H9 (cell line): ENCODE data around the gene EHD4. TPM values are rescaled to one million over a fixed set of nuclear protein-coding genes. Genes with fewer than 3 reads are reported as not detected.

Experiments used
- DNase-seq: peaks from one replicate; pipeline ENCODE4 v3.0.0-alpha.2; 2017
- H2AFZ ChIP-seq: one replicate; pipeline ENCODE4 v1.6.1; 2013; ENCODE audit warnings: mild to moderate bottlenecking, low read length, control low read depth, moderate library complexity
- H2AK5ac ChIP-seq: 2 replicates; pipeline ENCODE4 v1.6.1; 2013; ENCODE audit warnings: low read length, control low read depth, mixed read lengths; ENCODE audit not compliant: insufficient read length
- H2BK120ac ChIP-seq: one replicate; pipeline ENCODE4 v1.6.1; 2013; ENCODE audit warnings: low read depth, mild to moderate bottlenecking, low read length, control low read depth, inconsistent platforms; ENCODE audit not compliant: poor library complexity, severe bottlenecking
- H2BK12ac ChIP-seq: 2 replicates; pipeline ENCODE4 v1.6.1; 2013; ENCODE audit warnings: low read length, control low read depth, mixed read lengths, low read depth; ENCODE audit not compliant: insufficient read length
- H2BK15ac ChIP-seq: 2 replicates; pipeline ENCODE4 v1.6.1; 2013; ENCODE audit warnings: low read depth, low read length, control low read depth
- H2BK20ac ChIP-seq: one replicate; pipeline ENCODE4 v1.6.1; 2013; ENCODE audit warnings: low read depth, mild to moderate bottlenecking, low read length, control low read depth, inconsistent platforms; ENCODE audit not compliant: poor library complexity, severe bottlenecking
- H2BK5ac ChIP-seq: 2 replicates; pipeline ENCODE4 v1.6.1; 2013; ENCODE audit warnings: low read length, control low read depth, mixed read lengths; ENCODE audit not compliant: insufficient read length
- H3K14ac ChIP-seq: 2 replicates; pipeline ENCODE4 v1.6.1; 2013; ENCODE audit warnings: low read length, control low read depth; ENCODE audit not compliant: insufficient read depth
- H3K18ac ChIP-seq: 2 replicates; pipeline ENCODE4 v1.6.1; 2013; ENCODE audit warnings: low read depth, mild to moderate bottlenecking, mixed read lengths, low read length, control low read depth; ENCODE audit not compliant: insufficient read length
- H3K23ac ChIP-seq: 2 replicates; pipeline ENCODE4 v1.6.1; 2013; ENCODE audit warnings: low read length, control low read depth, mixed read lengths, low read depth; ENCODE audit not compliant: insufficient read length
- H3K23me2 ChIP-seq: 2 replicates; pipeline ENCODE4 v1.6.1; 2013; ENCODE audit warnings: low read depth, mild to moderate bottlenecking, mixed read lengths, low read length, control low read depth; ENCODE audit not compliant: insufficient read length, poor library complexity, severe bottlenecking
- H3K27ac ChIP-seq: 2 replicates; pipeline ENCODE4 v1.5.1; 2013; ENCODE audit warnings: low read length, control low read depth, mixed read lengths, low read depth; ENCODE audit not compliant: insufficient read length
- H3K27me3 ChIP-seq: 2 replicates; pipeline ENCODE4 v1.6.1; 2013; ENCODE audit warnings: low read length, control low read depth, inconsistent platforms; ENCODE audit not compliant: insufficient read depth
- H3K4ac ChIP-seq: 2 replicates; pipeline ENCODE4 v1.6.1; 2013; ENCODE audit warnings: low read depth, mild to moderate bottlenecking, control low read depth, inconsistent platforms, low read length, moderate library complexity
- H3K4me1 ChIP-seq: 2 replicates; pipeline ENCODE4 v1.6.1; 2013; ENCODE audit warnings: low read length, control low read depth, inconsistent platforms; ENCODE audit not compliant: insufficient read depth
- H3K4me2 ChIP-seq: 2 replicates; pipeline ENCODE4 v1.6.1; 2013; ENCODE audit warnings: low read length, control low read depth, mixed read lengths; ENCODE audit not compliant: insufficient read length, insufficient read depth
- H3K56ac ChIP-seq: 2 replicates; pipeline ENCODE4 v1.6.1; 2013; ENCODE audit warnings: low read depth, mild to moderate bottlenecking, mixed read lengths, low read length, control low read depth; ENCODE audit not compliant: insufficient read length
- H3K79me1 ChIP-seq: 2 replicates; pipeline ENCODE4 v1.6.1; 2013; ENCODE audit warnings: low read depth, mild to moderate bottlenecking, moderate library complexity, low read length, control low read depth, inconsistent platforms; ENCODE audit not compliant: insufficient read depth, poor library complexity, severe bottlenecking
- H3K79me2 ChIP-seq: 2 replicates; pipeline ENCODE4 v1.6.1; 2013; ENCODE audit warnings: low read length, control low read depth, inconsistent platforms; ENCODE audit not compliant: insufficient read depth
- H3K9ac ChIP-seq: 2 replicates; pipeline ENCODE4 v1.6.1; 2013; ENCODE audit warnings: low read length, control low read depth, mixed read lengths; ENCODE audit not compliant: insufficient read length; ENCODE audit errors: extremely low read depth
- H3K9me3 ChIP-seq: one replicate; pipeline ENCODE4 v1.6.1; 2013; ENCODE audit warnings: low read depth, low read length, inconsistent platforms; ENCODE audit not compliant: control insufficient read depth
- H3T11ph ChIP-seq: one replicate; pipeline ENCODE4 v1.6.1; 2013; ENCODE audit warnings: mild to moderate bottlenecking, low read length, control low read depth, inconsistent platforms
- H4K20me1 ChIP-seq: one replicate; pipeline ENCODE4 v1.6.1; 2013; ENCODE audit not compliant: control insufficient read depth, insufficient read length, insufficient read depth
- H4K5ac ChIP-seq: 2 replicates; pipeline ENCODE4 v1.6.1; 2013; ENCODE audit warnings: low read depth, mild to moderate bottlenecking, mixed read lengths, low read length, control low read depth; ENCODE audit not compliant: insufficient read length
- H4K8ac ChIP-seq: replicated peaks from 2 replicates; pipeline ENCODE4 v1.6.1; 2013; ENCODE audit warnings: low read length, control low read depth, mixed read lengths, low read depth; ENCODE audit not compliant: insufficient read length
- H4K91ac ChIP-seq: 2 replicates; pipeline ENCODE4 v1.6.1; 2013; ENCODE audit warnings: low read depth, mild to moderate bottlenecking, moderate library complexity, mixed read lengths, low read length, control low read depth; ENCODE audit not compliant: insufficient read length
- H3K27ac Mint-ChIP-seq, 3 experiments: 2 replicates in 2 of 3; 3 replicates in 1 of 3; pipeline ENCODE4 v1.8.0; 2020 to 2021; ENCODE audit warnings: mixed read lengths in 3 of 3, mild to moderate bottlenecking in 1 of 3, moderate library complexity in 1 of 3
- H3K27me3 Mint-ChIP-seq: 2 replicates; pipeline ENCODE4 v1.8.0; 2021; ENCODE audit warnings: low read depth, mild to moderate bottlenecking, moderate library complexity, mixed read lengths
- H3K36me3 Mint-ChIP-seq, 3 experiments: 2 replicates in 2 of 3; 3 replicates in 1 of 3; pipeline ENCODE4 v1.8.0; 2020 to 2021; ENCODE audit warnings: low read depth in 3 of 3, mixed read lengths in 3 of 3; ENCODE audit not compliant: insufficient read depth in 1 of 3
- H3K4me1 Mint-ChIP-seq, 2 experiments: 2 replicates each; pipeline ENCODE4 v1.8.0; 2020; ENCODE audit warnings: mixed read lengths in 2 of 2
- H3K4me3 Mint-ChIP-seq, 2 experiments: 2 replicates in 1 of 2; 3 replicates in 1 of 2; pipeline ENCODE4 v1.8.0; 2020 to 2021; ENCODE audit warnings: mild to moderate bottlenecking in 2 of 2, mixed read lengths in 2 of 2, moderate library complexity in 1 of 2
- H3K9me3 Mint-ChIP-seq, 2 experiments: 2 replicates in 1 of 2; 3 replicates in 1 of 2; pipeline ENCODE4 v1.8.0; 2020; ENCODE audit warnings: mild to moderate bottlenecking in 2 of 2, mixed read lengths in 2 of 2, moderate library complexity in 1 of 2
- WGBS: extraction: QIAGEN DNeasy Blood & Tissue Kit; methylation state at CpG from one replicate; pipeline ENCODE4 v1.1.7; 2013; ENCODE audit warnings: missing lambda C conversion rate, low lambda C conversion rate, mixed read lengths; ENCODE audit not compliant: insufficient read length; ENCODE audit errors: extremely low coverage; 5-methylcytosine and 5-hydroxymethylcytosine counted together
- total RNA-seq: library from RNA; stranded (reverse); gene quantifications from 2 replicates; pipeline ENCODE4 v1.2.1, GENCODE V29; 2021
- TF ChIP-seq, protein P1 (sequence below): fragments of 200-600 bp; sonication (generic); conservative IDR thresholded peaks from 3 replicates; pipeline ENCODE4 v1.8.0; 2021; ENCODE audit warnings: antibody characterized with exemption, mild to moderate bottlenecking

The EHD4 gene
- total RNA-seq, 1 experiment from 2014 or later, result 22.9 TPM

DNA sequence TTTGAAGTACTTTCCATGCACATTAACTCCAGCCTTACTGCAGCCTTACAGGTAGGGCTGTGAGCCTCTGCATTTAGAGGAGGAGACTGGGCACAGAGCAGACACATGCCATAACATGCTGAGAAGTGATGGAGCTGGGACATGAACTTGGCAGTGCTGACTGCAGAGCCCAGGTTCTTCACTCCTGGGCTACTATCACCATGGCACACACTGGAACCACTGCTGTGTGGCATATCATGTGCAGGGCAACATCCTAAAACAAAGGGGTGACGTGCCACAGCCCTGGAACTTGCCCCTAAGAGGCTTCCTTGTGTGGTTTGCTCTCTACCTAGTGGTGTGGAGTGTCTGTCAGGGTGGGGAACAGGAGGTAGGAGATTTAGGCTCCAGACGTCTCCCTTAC lies 25.4 kb downstream of the EHD4 start:
- Histone ChIP-seq H3K4me2 (no peak overlapping the region), H2BK15ac (no peak overlapping the region), H2AFZ (no peak overlapping the region), H2BK120ac (no peak overlapping the region), H3K9ac (no peak overlapping the region), H2BK12ac (no peak overlapping the region), H3K4ac (no peak overlapping the region), H2AK5ac (no peak overlapping the region), H3K23ac (no peak overlapping the region), H4K91ac (no peak overlapping the region), H3K79me1 (no peaks in the 10 kb centered on the region), H3T11ph (no peak overlapping the region), H2BK20ac (no peak overlapping the region), H3K9me3 (no peaks in the 10 kb centered on the region), H4K5ac (no peak overlapping the region), H3K18ac (no peak overlapping the region), H3K79me2 (no peaks in the 10 kb centered on the region), H3K14ac (no peak overlapping the region), H2BK5ac (no peak overlapping the region), H4K8ac (no peak overlapping the region), H4K20me1 (no peaks in the 10 kb centered on the region), H3K27ac (no peak overlapping the region), H3K4me1 (no peaks in the 10 kb centered on the region), H3K27me3 (no peaks in the 10 kb centered on the region), H3K23me2 (no peaks in the 10 kb centered on the region), H3K56ac (no peak overlapping the region)
- TF ChIP-seq, protein P1, sequence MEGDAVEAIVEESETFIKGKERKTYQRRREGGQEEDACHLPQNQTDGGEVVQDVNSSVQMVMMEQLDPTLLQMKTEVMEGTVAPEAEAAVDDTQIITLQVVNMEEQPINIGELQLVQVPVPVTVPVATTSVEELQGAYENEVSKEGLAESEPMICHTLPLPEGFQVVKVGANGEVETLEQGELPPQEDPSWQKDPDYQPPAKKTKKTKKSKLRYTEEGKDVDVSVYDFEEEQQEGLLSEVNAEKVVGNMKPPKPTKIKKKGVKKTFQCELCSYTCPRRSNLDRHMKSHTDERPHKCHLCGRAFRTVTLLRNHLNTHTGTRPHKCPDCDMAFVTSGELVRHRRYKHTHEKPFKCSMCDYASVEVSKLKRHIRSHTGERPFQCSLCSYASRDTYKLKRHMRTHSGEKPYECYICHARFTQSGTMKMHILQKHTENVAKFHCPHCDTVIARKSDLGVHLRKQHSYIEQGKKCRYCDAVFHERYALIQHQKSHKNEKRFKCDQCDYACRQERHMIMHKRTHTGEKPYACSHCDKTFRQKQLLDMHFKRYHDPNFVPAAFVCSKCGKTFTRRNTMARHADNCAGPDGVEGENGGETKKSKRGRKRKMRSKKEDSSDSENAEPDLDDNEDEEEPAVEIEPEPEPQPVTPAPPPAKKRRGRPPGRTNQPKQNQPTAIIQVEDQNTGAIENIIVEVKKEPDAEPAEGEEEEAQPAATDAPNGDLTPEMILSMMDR, result no peak
- no peak for DNase-seq
- Mint-ChIP-seq H3K9me3 (no peaks in the 10 kb centered on the region), H3K27ac (peak overlapping the region in 1 of 3 experiments; percentile 28; a peak in 1 of 7 replicates), H3K4me1 (peaks cover 11 to 32% of the 10 kb centered on the region in 2 experiments; a peak in 3 of 4 replicates), H3K36me3 (peaks cover 7 to 27% (median 14%) of the 10 kb centered on the region in 3 experiments; a peak in 6 of 7 replicates), H3K27me3 (no peaks in the 10 kb centered on the region), H3K4me3 (no peak overlapping the region)
- no CpG with 5 or more reads among the region's 2 CpGs for WGBS
